Kidney epithelial cell (primary cell): ENCODE results near the gene KIF1B. TPM values are rescaled to one million over a fixed set of nuclear protein-coding genes. Genes with fewer than 3 reads are reported as not detected.
"Not testable (repeated sequence)": the region's sequence is repeated elsewhere in the genome, so short reads cannot be mapped to it uniquely, and the experiment has no call there.

ENCODE experiments used
- DNase-seq: peaks from one replicate; pipeline ENCODE4 v3.0.0-alpha.2; 2010; ENCODE audit warnings: low read depth
- H3K27me3 ChIP-seq: 2 replicates; pipeline ENCODE4 v1.6.0; 2011; ENCODE audit warnings: low read length; ENCODE audit not compliant: control insufficient read depth, insufficient read depth
- H3K36me3 ChIP-seq: 2 replicates; pipeline ENCODE4 v1.5.1; 2011; ENCODE audit warnings: low read length; ENCODE audit not compliant: control insufficient read depth, insufficient read depth
- H3K4me3 ChIP-seq: 2 replicates; pipeline ENCODE4 v1.5.1; 2011; ENCODE audit warnings: low read depth, mild to moderate bottlenecking, control low read depth, low read length
- CTCF ChIP-seq: IDR thresholded peaks from 2 replicates; pipeline ENCODE4 v1.5.1; 2011; ENCODE audit warnings: mild to moderate bottlenecking, moderate library complexity, low read length, control low read depth, inconsistent platforms; ENCODE audit not compliant: insufficient read depth, poor library complexity, severe bottlenecking
- total RNA-seq: library from RNA; depleted of rRNA; stranded (reverse); fragments of >200 nt; gene quantifications from 2 replicates; pipeline ENCODE4 v1.2.3, GENCODE V29; 2015

KIF1B gene
- total RNA-seq, 1 donor from 2014 or later = 33.9 TPM

GRCh38 chr1:10400013-10400412, 189.6 kb downstream of the KIF1B start:
- H3K27me3 ChIP-seq = no peaks in the 10 kb centered on the region
- TF ChIP-seq CTCF = no peak
- peak overlapping the region; percentile 92 for H3K4me3 ChIP-seq
- H3K36me3 ChIP-seq = peaks cover 1% of the 10 kb centered on the region
- DNase-seq = no peak

GRCh38 chr1:10401281-10401680, 190.9 kb downstream of the KIF1B start:
- Histone ChIP-seq H3K36me3 (peaks cover 1% of the 10 kb centered on the region), H3K27me3 (no peaks in the 10 kb centered on the region), H3K4me3 (no peak overlapping the region)
- TF ChIP-seq CTCF = no peak
- DNase-seq = no peak

GRCh38 chr1:10402729-10403274, 192.4 kb downstream of the KIF1B start:
- Histone ChIP-seq H3K36me3 (peaks cover 1% of the 10 kb centered on the region), H3K4me3 (no peak overlapping the region), H3K27me3 (no peaks in the 10 kb centered on the region)
- no peak for TF ChIP-seq CTCF
- no peak for DNase-seq

GRCh38 chr1:10407201-10407600, 196.8 kb downstream of the KIF1B start:
- H3K36me3 ChIP-seq = peaks cover 6% of the 10 kb centered on the region
- no peak overlapping the region for H3K4me3 ChIP-seq
- no peaks in the 10 kb centered on the region for H3K27me3 ChIP-seq
- DNase-seq = no peak
- no peak for TF ChIP-seq CTCF

- no peak for DNase-seq
- Histone ChIP-seq H3K4me3 (no peak overlapping the region), H3K27me3 (no peaks in the 10 kb centered on the region), H3K36me3 (peaks cover 5% of the 10 kb centered on the region)
- no peak for TF ChIP-seq CTCF
Measured at GRCh38 chr1:10415211-10415930, 205.0 kb downstream of the KIF1B start.

- DNase-seq, H3K36me3 ChIP-seq, H3K4me3 ChIP-seq, H3K27me3 ChIP-seq: not testable (repeated sequence)
Measured at GRCh38 chr1:10415967-10416366, 205.6 kb downstream of the KIF1B start.

- H3K36me3 ChIP-seq, H3K4me3 ChIP-seq, H3K27me3 ChIP-seq, DNase-seq: not testable (repeated sequence)
Measured at GRCh38 chr1:10418741-10419140, 208.4 kb downstream of the KIF1B start.
